GM10248 (cell line): ENCODE results near the gene PTER.

ENCODE experiments used
- CTCF ChIA-PET: fragments of 300-600 bp; sonication (Branson Sonifier 250); formaldehyde crosslinking; extraction: SDS; loops from one replicate; lab custom pipeline; 2021; ENCODE audit warnings: antibody characterized with exemption; lab: Yijun Ruan, JAX
- POLR2A ChIA-PET: fragments of 350-650 bp; sonication (Branson Sonifier 250); formaldehyde crosslinking; extraction: SDS; loops from one replicate; lab custom pipeline; 2020; ENCODE audit warnings: antibody characterized with exemption; lab: Yijun Ruan, JAX
- DNase-seq: peaks from one replicate; pipeline ENCODE4 v3.0.0; 2012; ENCODE audit errors: extremely low spot score
- CTCF ChIP-seq: IDR thresholded peaks from 2 replicates; pipeline ENCODE4 v1.5.1; 2012; ENCODE audit warnings: mild to moderate bottlenecking, low read depth; ENCODE audit errors: extremely low read depth, missing control alignments, control extremely low read depth

PTER gene

DNA sequence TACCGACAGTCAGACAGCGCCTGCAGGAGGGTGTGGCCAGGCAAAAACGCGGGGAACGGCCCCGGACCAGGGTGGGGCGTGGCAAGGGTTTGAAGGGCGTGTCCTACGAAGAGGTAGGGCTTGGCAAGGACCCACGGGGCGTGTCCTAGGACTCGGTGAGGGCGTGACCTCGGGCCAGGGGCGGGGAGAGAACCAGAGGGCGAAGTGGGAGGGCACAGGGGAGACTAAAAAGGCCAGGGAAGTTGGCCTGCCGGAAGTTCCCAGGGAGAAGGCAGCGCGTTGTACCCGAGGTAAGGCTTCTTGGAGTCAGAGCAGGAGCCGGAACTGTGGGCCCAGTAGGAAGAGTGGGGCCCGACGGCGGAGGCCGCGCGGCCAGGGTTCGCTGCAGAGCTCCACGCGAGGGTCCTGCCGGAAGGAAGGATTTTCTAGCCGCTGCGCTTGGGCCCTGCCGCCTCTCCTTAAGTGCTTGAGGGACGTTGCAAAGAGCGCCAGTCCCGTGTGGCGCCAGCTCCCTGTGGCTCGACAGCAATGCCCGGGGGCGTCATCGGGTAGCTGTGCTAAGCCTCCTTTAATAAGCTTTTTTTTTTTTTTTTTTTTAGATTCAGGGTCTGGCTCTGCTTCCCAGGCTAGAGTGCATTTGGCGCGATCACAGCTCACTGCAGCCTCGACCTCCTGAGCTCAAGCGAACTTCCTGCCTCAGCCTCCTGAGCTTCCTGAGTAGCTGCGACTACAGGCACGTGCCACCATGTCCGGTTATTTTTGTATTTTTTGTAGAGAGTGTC, at the start of gene PTER:
Gene PTER, plus strand, starts transcription at position 253 of the 782 bp plus-strand sequence. CDS start 47,375 bp downstream, outside the sequence.
- DNase-seq: peak; percentile 96
- POLR2A ChIA-PET: no interaction called here
- no peak for TF ChIP-seq CTCF
- CTCF ChIA-PET: interaction anchor here (0.8 kb wide), 1 partner anchor 84 kb away, joined by 3 read pairs; no protein-coding TSS in a partner anchor

GRCh38 chr10:16392531-16393069, 44.2 kb upstream of the PTER start:
- CTCF ChIA-PET: interaction anchor here (0.6 to 1.0 kb wide), 2 partner anchors 13 to 47 kb away, joined by 3 read pairs; no protein-coding TSS in a partner anchor
- TF ChIP-seq CTCF: no peak
- POLR2A ChIA-PET: no interaction called here
- DNase-seq: no peak

DNA sequence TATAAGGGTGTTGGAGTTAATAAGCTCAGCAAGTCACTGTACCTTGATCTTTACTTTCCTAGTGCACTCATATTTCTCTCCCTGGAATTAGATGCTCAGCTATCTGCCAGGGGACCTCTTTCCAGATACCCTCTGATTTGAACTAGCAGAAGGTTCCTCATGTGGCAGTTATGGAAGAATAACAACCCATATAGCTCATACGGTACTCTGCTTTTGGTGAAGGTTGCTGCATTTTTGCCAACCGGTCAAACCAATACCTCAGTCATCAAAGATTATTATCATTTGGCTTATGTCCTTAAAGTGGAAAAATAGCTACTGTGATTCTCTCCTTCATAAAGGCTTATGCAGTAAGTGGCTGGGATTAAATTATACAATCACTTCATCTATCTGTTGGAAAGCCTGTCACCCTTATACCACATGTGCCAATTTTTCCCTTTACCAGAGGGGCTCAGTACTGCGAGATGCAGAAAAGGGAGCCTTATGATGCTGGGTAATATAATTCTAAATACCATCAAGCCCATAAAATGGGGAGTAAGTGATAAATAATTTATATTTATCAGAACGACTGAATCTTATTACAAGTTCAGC, 43.4 kb upstream of the PTER start:
- DNase-seq: no peak
- ChIA-PET CTCF (interaction anchor here (1.0 kb wide), 1 partner anchor 12 kb away, joined by 3 read pairs; no protein-coding TSS in a partner anchor), POLR2A (no interaction called here)
- TF ChIP-seq CTCF: no peak

DNA sequence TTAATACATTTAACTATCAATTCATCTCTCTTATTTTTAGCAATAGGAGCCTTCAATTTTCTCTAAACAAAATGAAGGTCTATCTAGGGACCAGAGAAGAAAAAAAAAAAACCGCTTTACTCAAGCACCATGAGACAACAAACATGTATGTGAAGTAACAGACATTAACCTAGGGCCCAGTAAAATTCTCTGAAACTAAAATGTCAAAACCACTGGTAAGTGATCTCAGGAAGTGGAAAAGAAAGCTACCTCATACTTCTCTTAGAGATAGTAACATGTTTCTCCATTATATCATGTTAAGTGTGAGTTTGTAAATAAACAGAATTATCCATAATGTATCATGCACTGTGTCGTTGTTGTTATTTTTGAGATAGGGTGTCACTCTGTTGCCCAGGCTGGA, 35.4 kb upstream of the PTER start:
- ChIA-PET POLR2A (no interaction called here), CTCF (interaction anchor here (1.0 kb wide), 1 partner anchor 13 kb away, joined by 3 read pairs; no protein-coding TSS in a partner anchor)
- no peak for DNase-seq
- TF ChIP-seq CTCF: no peak

DNA sequence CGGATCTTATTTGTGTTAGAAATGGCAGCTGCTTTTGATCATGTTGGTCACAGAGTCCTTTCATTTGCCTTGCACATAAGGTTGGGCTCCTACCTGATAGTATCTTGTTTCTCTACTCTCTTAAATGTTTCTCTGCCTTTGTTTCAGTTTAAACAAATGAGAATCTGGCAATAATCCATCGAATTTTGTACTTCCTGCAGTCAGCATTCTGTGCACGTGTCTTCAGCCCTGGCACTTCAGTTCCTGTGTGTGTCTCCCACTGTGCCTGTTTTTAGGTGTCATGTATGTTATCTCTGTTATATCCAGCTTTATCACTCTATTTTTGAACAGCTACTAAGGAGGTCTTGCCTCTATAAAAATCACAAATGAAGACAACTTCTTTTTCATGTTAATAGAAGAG, 28.4 kb upstream of the PTER start:
- TF ChIP-seq CTCF: no peak
- POLR2A ChIA-PET: no interaction called here
- DNase-seq: no peak
- CTCF ChIA-PET: interaction anchor here (1.2 kb wide), 1 partner anchor 8 kb away, joined by 3 read pairs; no protein-coding TSS in a partner anchor

- CTCF ChIA-PET: no interaction called here
- no peak for DNase-seq
- TF ChIP-seq CTCF: no peak
- POLR2A ChIA-PET: no interaction called here
Measured at GRCh38 chr10:16417341-16417740, 19.5 kb upstream of the PTER start.
